Nephron progenitor cell (in vitro differentiated cells): Measurements from ENCODE around the gene MAP1S.

Experiments used
- DNase-seq: peaks from one replicate; pipeline ENCODE4 v3.0.0; 2021
- H3K27ac Mint-ChIP-seq: 2 replicates; pipeline ENCODE4 v1.8.0; 2021; ENCODE audit warnings: mild to moderate bottlenecking, moderate library complexity, mixed read lengths
- H3K27me3 Mint-ChIP-seq: 2 replicates; pipeline ENCODE4 v1.8.0; 2021; ENCODE audit warnings: mild to moderate bottlenecking, low read depth, mixed read lengths; ENCODE audit not compliant: poor library complexity
- H3K36me3 Mint-ChIP-seq: 2 replicates; pipeline ENCODE4 v1.8.0; 2021; ENCODE audit warnings: low read depth, mixed read lengths
- H3K4me1 Mint-ChIP-seq: 2 replicates; pipeline ENCODE4 v1.8.0; 2021; ENCODE audit warnings: mixed read lengths
- H3K4me3 Mint-ChIP-seq: 2 replicates; pipeline ENCODE4 v1.8.0; 2021; ENCODE audit warnings: mild to moderate bottlenecking, moderate library complexity, mixed read lengths
- H3K9me3 Mint-ChIP-seq: 2 replicates; pipeline ENCODE4 v1.8.0; 2021; ENCODE audit warnings: mild to moderate bottlenecking, moderate library complexity, mixed read lengths
- TF ChIP-seq, protein P1 (sequence below): fragments of 200-600 bp; sonication (generic); IDR thresholded peaks from 2 replicates; pipeline ENCODE4 v1.5.0; 2021; ENCODE audit warnings: antibody characterized with exemption

The MAP1S gene

DNA sequence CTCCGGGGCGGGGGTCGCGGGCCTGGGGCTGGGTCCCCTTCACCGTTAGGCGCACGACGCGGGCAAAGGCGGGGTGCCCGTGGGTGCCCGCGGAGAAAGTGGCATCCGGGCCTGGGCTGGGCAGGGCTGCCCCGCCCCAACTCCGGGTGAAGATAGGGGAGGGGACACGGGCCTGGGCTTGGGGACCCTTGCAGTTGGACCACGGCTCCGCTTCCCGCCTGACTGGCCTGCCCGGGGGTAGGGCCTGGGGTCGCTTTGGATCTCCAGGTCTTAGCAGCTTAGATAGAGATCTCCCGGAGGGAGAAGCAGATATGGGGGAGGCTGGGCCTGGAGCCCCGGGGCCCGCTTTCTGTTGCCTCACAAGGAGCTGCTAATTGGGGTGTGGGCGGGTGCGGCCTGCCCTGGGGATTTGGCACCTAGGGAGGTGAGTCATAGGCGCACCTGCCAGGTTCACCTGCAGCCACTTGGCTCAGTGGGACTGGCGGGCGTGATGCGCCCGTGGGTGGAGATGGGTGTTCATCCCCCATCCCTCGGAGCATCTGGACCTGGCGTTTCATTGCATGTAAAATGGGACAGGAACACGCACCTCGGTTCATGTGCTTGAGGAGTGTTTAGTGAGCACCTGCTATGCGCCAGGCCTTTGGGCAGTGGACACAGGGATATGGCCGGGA is 585 bp downstream of the MAP1S start:
- Mint-ChIP-seq H3K9me3 (no peaks in the 10 kb centered on the region), H3K4me3 (peak overlapping the region; percentile 88), H3K27ac (no peak overlapping the region), H3K36me3 (peaks cover 19% of the 10 kb centered on the region), H3K27me3 (peaks cover 6% of the 10 kb centered on the region), H3K4me1 (peaks cover 31% of the 10 kb centered on the region)
- no peak for DNase-seq
- TF ChIP-seq, protein P1, sequence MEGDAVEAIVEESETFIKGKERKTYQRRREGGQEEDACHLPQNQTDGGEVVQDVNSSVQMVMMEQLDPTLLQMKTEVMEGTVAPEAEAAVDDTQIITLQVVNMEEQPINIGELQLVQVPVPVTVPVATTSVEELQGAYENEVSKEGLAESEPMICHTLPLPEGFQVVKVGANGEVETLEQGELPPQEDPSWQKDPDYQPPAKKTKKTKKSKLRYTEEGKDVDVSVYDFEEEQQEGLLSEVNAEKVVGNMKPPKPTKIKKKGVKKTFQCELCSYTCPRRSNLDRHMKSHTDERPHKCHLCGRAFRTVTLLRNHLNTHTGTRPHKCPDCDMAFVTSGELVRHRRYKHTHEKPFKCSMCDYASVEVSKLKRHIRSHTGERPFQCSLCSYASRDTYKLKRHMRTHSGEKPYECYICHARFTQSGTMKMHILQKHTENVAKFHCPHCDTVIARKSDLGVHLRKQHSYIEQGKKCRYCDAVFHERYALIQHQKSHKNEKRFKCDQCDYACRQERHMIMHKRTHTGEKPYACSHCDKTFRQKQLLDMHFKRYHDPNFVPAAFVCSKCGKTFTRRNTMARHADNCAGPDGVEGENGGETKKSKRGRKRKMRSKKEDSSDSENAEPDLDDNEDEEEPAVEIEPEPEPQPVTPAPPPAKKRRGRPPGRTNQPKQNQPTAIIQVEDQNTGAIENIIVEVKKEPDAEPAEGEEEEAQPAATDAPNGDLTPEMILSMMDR = no peak

DNA sequence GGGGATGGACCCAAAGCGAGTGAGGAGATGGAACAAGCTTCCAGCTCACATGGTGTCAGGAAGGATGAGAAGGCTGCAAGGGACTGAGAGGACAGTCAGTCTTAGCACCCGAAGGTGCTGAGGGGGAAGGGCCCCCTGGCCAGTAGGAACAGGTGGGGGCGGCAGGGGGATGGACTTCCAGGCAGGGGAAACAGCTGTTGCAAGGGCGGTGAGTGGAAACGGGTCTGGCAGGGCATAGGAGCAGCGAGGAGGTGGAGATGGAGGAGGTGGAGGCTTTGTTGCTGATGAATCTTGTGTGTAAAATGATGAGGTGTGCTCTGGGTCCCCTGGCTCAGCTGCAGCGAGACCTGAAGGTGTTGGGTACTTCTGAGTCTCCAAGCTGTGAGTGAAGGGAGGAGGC is 1.2 kb downstream of the MAP1S start:
- TF ChIP-seq, protein P1 = no peak
- H3K27ac Mint-ChIP-seq = no peak overlapping the region
- H3K4me1 Mint-ChIP-seq = peaks cover 31% of the 10 kb centered on the region

GRCh38 chr19:17721111-17721628 is 1.9 kb downstream of the MAP1S start:
- H3K4me3 Mint-ChIP-seq = peak overlapping the region; percentile 88
- TF ChIP-seq, protein P1 = no peak
- DNase-seq = no peak
- no peak overlapping the region for H3K27ac Mint-ChIP-seq
- H3K27me3 Mint-ChIP-seq = peaks cover 4% of the 10 kb centered on the region
- peaks cover 24% of the 10 kb centered on the region for H3K36me3 Mint-ChIP-seq
- peaks cover 31% of the 10 kb centered on the region for H3K4me1 Mint-ChIP-seq
- no peaks in the 10 kb centered on the region for H3K9me3 Mint-ChIP-seq

More for the DNA sequence above, 1.2 kb downstream of the MAP1S start:
- DNase-seq = no peak
- H3K4me3 Mint-ChIP-seq = peak overlapping the region; percentile 88
- H3K27me3 Mint-ChIP-seq = peaks cover 6% of the 10 kb centered on the region
- no peaks in the 10 kb centered on the region for H3K9me3 Mint-ChIP-seq
- H3K36me3 Mint-ChIP-seq = peaks cover 23% of the 10 kb centered on the region

DNA sequence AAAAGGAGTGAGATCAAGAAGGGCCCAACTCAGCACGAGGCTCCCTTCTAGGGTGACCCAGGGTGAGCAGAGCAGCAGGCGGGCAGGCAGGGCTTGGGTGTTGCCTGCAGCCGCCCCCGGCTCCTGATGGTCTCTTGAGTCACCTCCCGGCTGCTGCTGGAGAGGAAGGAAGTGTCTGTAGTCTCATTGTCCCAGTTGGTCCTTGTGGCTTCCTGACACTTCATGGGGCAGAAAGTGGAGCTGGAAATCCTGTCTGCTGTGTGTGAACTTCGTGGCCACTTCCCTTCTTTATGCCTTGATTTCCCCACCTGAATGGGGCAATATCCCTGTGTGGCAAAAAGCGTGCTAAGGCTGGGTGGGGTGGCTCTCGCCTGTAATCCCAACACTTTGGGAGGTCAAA is 2.5 kb downstream of the MAP1S start:
- DNase-seq = no peak
- H3K36me3 Mint-ChIP-seq = peaks cover 24% of the 10 kb centered on the region

DNA sequence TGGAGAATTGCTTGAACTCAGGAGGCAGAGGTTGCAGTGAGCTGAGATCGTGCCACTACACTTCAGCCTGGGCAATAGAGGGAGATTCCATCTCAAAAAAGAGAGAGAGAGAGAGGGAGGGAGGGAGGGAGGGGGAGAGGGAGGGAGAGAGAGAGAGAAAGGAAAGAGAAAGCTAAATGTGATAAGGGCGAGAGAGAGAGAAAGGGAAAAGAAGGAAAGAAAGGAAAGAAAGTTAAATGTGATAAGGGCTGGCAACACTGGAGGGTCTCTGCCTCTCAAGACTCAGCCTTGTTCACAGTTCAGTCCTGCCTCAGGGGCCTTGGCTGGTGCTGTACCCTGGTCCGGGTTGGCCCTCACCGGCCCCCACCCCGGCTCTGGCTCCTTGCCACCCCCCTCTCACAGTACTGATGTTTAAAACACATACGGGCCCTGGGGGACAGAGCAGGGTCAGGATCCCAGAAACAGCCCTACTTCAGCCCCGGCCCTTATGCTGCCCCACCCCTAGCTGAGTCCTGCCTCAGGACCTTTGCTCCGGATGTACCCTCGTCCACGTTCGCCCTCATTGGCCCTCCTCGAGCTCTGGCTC is 3.5 kb downstream of the MAP1S start:
- Mint-ChIP-seq H3K27ac (no peak overlapping the region), H3K27me3 (no peaks in the 10 kb centered on the region), H3K4me3 (no peak overlapping the region), H3K9me3 (no peaks in the 10 kb centered on the region), H3K36me3 (peaks cover 24% of the 10 kb centered on the region), H3K4me1 (peaks cover 26% of the 10 kb centered on the region)
- TF ChIP-seq, protein P1 = no peak
- DNase-seq = no peak

More for the DNA sequence above, 2.5 kb downstream of the MAP1S start:
- Mint-ChIP-seq H3K4me3 (peak overlapping the region; percentile 88), H3K27ac (no peak overlapping the region), H3K9me3 (no peaks in the 10 kb centered on the region), H3K4me1 (peaks cover 31% of the 10 kb centered on the region), H3K27me3 (no peaks in the 10 kb centered on the region)
- TF ChIP-seq, protein P1 = no peak
